Upper lobe of left lung (tissue), 6 donors: Measurements from ENCODE around the gene CCBE1. TPM values are rescaled to one million over a fixed set of nuclear protein-coding genes. Genes with fewer than 3 reads are reported as not detected.

Experiments used
- ATAC-seq, 2 donors: fragments of 200-7000 bp; cut with Tn5 transposase; one replicate each; pipeline ENCODE4 v1.9.1; 2022; ENCODE audit warnings: mild to moderate bottlenecking in 2 of 2, moderate library complexity in 2 of 2; ENCODE audit not compliant: low FRiP score in 2 of 2
- DNase-seq, 2 donors: peaks; one replicate each; pipeline ENCODE4 v3.0.0-alpha.2; 2019 to 2020
- H3K27ac ChIP-seq, 4 donors: fragments of 200-600 bp; sonication (generic); one replicate each; pipeline ENCODE4 v1.5.1; 2016 to 2019
- H3K27me3 ChIP-seq, 4 donors: fragments of 200-600 bp; sonication (generic); one replicate each; pipeline ENCODE4 v1.5.1; 2017 to 2019
- H3K36me3 ChIP-seq, 4 donors: fragments of 200-600 bp; sonication (generic); one replicate each; pipeline ENCODE4 v1.5.1; 2016 to 2019
- H3K4me1 ChIP-seq, 4 donors: fragments of 200-600 bp; sonication (generic); one replicate each; pipeline ENCODE4 v1.5.1; 2018 to 2019
- H3K4me3 ChIP-seq, 4 donors: fragments of 200-600 bp; sonication (generic); one replicate each; pipeline ENCODE4 v1.5.1; 2017 to 2019; ENCODE audit warnings: mild to moderate bottlenecking in 2 of 4, moderate library complexity in 1 of 4
- H3K9me3 ChIP-seq, 4 donors: fragments of 200-600 bp; sonication (generic); one replicate each; pipeline ENCODE4 v1.5.1; 2018 to 2019
- CTCF ChIP-seq, 6 experiments: fragments of 450-650 bp in 4 of 6; fragments of 200-600 bp in 2 of 6; sonication (generic) in 2 of 6; IDR thresholded peaks; one replicate each; pipeline ENCODE4 v1.5.1; 2016 to 2019; ENCODE audit warnings: antibody characterized with exemption in 6 of 6
- EP300 ChIP-seq, 4 donors: sonication (generic); formaldehyde crosslinking; IDR thresholded peaks; one replicate each; pipeline ENCODE4 v1.5.1; 2017; ENCODE audit warnings: antibody characterized with exemption in 4 of 4, control low read depth in 2 of 4
- POLR2A ChIP-seq, 4 donors: fragments of 450-650 bp; IDR thresholded peaks; one replicate each; pipeline ENCODE4 v1.5.1; 2016 to 2017; ENCODE audit warnings: antibody characterized with exemption in 4 of 4, mild to moderate bottlenecking in 2 of 4
- POLR2AphosphoS5 ChIP-seq, 2 donors: sonication (generic); formaldehyde crosslinking; IDR thresholded peaks; one replicate each; pipeline ENCODE4 v1.5.1; 2017; ENCODE audit warnings: antibody characterized with exemption in 2 of 2
- WGBS, 2 donors: methylation state at CpG; one replicate each; pipeline ENCODE4 v1.1.5; 2017 to 2018; 5-methylcytosine and 5-hydroxymethylcytosine counted together
- total RNA-seq, 6 donors: library from RNA; depleted of rRNA in 4 of 6; stranded (reverse); fragments of >200 nt in 4 of 6; gene quantifications; one replicate each; pipeline versions ENCODE4 v1.1.0 to v1.2.1, GENCODE V29; 2016 to 2021
- donor health status: DM: no; HTN: no; CAD: no; lungs with moderate emphysema.
- donor health status: DM: no; HTN: yes; CAD: no; lungs with severe emphysema.

Gene CCBE1
- total RNA-seq, 6 donors from 2014 or later, result 8.7 to 23.6 (median 12.3) TPM

GRCh38 chr18:59681521-59682004, 15.7 kb downstream of the CCBE1 start:
- WGBS, 2 donors, result 44 to 49% methylated on average over 6 of the region's 6 CpGs
- no peak for ATAC-seq
- H3K27ac ChIP-seq, result no peak overlapping the region
- H3K4me3 ChIP-seq, result no peak overlapping the region
- H3K9me3 ChIP-seq, result no peaks in the 10 kb centered on the region
- no peaks in the 10 kb centered on the region for H3K27me3 ChIP-seq
- DNase-seq, result no peak
- TF ChIP-seq EP300 (IDR thresholded peaks at IDR 0.05), result no peak
- no peak for TF ChIP-seq POLR2AphosphoS5 (IDR thresholded peaks at IDR 0.05)
- TF ChIP-seq CTCF (IDR thresholded peaks at IDR 0.05), result no peak
- H3K4me1 ChIP-seq, result no peaks in the 10 kb centered on the region
- no peaks in the 10 kb centered on the region for H3K36me3 ChIP-seq

DNA sequence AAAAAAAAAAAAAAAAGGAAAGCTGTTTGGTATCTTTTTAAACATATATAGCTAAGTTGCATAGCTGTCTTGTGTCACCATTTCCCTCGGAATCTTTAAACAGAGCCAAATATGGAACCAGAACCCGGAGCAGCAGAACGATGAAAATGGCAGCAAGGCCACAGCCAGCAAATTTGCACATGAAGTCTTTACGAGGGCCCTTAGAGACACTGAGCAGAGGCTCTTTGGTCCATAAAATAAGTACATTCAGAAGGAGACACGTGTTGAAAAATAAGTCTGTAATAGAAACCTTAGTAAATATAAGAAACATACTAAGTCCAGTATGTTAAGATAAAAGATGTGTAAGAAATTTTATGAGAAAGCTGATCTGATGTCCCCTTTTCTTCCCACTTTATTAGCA, 16.2 kb downstream of the CCBE1 start:
- Histone ChIP-seq H3K36me3 (no peaks in the 10 kb centered on the region), H3K9me3 (no peaks in the 10 kb centered on the region), H3K4me3 (no peak overlapping the region), H3K27me3 (no peaks in the 10 kb centered on the region), H3K4me1 (no peaks in the 10 kb centered on the region), H3K27ac (no peak overlapping the region)
- DNase-seq, result no peak
- 69 to 77% methylated on average over 5 of the region's 5 CpGs for WGBS, 2 donors
- TF ChIP-seq CTCF (IDR thresholded peaks at IDR 0.05) (no peak), EP300 (IDR thresholded peaks at IDR 0.05) (no peak), POLR2AphosphoS5 (IDR thresholded peaks at IDR 0.05) (no peak), POLR2A (IDR thresholded peaks at IDR 0.05) (no peak)
- no peak for ATAC-seq

GRCh38 chr18:59675346-59675745, 21.9 kb downstream of the CCBE1 start:
- Histone ChIP-seq H3K9me3 (no peaks in the 10 kb centered on the region), H3K36me3 (no peaks in the 10 kb centered on the region), H3K27ac (no peak overlapping the region), H3K4me1 (peaks cover 0 to 7% (median 0%) of the 10 kb centered on the region in 4 donors), H3K27me3 (no peaks in the 10 kb centered on the region), H3K4me3 (no peak overlapping the region)
- 24 to 38% methylated on average over 2 of the region's 2 CpGs for WGBS, 2 donors
- ATAC-seq (no peak), DNase-seq (no peak)
- TF ChIP-seq EP300 (IDR thresholded peaks at IDR 0.05) (no peak), POLR2AphosphoS5 (IDR thresholded peaks at IDR 0.05) (no peak), POLR2A (IDR thresholded peaks at IDR 0.05) (no peak), CTCF (IDR thresholded peaks at IDR 0.05) (no peak)

- Histone ChIP-seq H3K9me3 (no peaks in the 10 kb centered on the region), H3K36me3 (no peaks in the 10 kb centered on the region), H3K4me3 (no peak overlapping the region), H3K27me3 (no peaks in the 10 kb centered on the region), H3K4me1 (peaks cover 0 to 7% (median 0%) of the 10 kb centered on the region in 4 donors), H3K27ac (no peak overlapping the region)
- TF ChIP-seq EP300 (IDR thresholded peaks at IDR 0.05), result no peak
- no peak for TF ChIP-seq CTCF (IDR thresholded peaks at IDR 0.05)
- TF ChIP-seq POLR2AphosphoS5 (IDR thresholded peaks at IDR 0.05), result no peak
- no peak for TF ChIP-seq POLR2A (IDR thresholded peaks at IDR 0.05)
- DNase-seq, result no peak
- 50 to 61% methylated on average over 1 of the region's 1 CpG for WGBS, 2 donors
- ATAC-seq, result no peak
These were observed 22.3 kb downstream of the CCBE1 start for GRCh38 chr18:59674903-59675270.

DNA sequence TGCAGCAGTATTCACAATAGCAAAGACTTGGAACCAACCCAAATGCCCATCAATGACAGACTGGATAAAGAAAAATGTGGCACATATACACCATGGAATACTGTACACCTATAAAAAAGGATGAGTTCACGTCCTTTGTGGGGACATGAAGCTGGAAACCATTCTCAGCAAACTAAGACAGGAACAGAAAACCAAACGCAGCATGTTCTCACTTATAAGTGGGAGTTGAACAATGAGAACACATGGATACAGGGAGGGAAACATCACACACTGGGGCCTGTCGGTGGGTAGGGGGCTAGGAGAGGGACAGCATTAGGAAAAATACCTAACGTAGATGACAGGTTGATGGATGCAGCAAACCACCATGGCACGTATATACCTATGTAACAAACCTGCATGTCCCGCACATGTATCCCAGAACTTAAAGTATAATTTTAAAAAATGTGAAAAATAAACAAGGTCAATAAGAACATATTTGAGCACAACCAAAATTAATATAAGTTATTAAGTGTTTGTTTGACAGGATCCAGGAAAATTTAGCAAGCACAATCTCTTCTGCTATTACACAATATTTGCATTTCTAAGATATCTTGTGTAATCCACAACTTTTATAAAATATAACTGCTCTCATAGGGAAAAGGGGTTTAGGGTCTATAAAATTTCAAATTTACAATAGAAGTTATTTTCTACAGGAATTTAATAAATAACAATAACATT, 22.9 kb downstream of the CCBE1 start:
- H3K27me3 ChIP-seq, result no peaks in the 10 kb centered on the region
- H3K4me3 ChIP-seq, result no peak overlapping the region
- ATAC-seq (no peak), DNase-seq (no peak)
- H3K36me3 ChIP-seq, result no peaks in the 10 kb centered on the region
- H3K27ac ChIP-seq, result no peak overlapping the region
- no peak for TF ChIP-seq POLR2A (IDR thresholded peaks at IDR 0.05)
- TF ChIP-seq CTCF (IDR thresholded peaks at IDR 0.05), result no peak
- no peak for TF ChIP-seq POLR2AphosphoS5 (IDR thresholded peaks at IDR 0.05)
- TF ChIP-seq EP300 (IDR thresholded peaks at IDR 0.05), result no peak
- peaks cover 0 to 7% (median 0%) of the 10 kb centered on the region in 4 donors for H3K4me1 ChIP-seq
- H3K9me3 ChIP-seq, result no peaks in the 10 kb centered on the region
- 73% methylated on average over 6 of the region's 6 CpGs for WGBS, 2 donors
